ENCODE data around the gene TFPI.
"Not testable (repeated sequence)": the region's sequence is repeated elsewhere in the genome, so short reads cannot be mapped to it uniquely, and the experiment has no call there.

GRCh38 chr2:187535381-187535780 lies 18.9 kb downstream of the TFPI start:
- not testable (repeated sequence) for TF ChIP-seq POLR2AphosphoS5, CTCF, POLR2A, EP300 (IDR thresholded peaks at IDR 0.05)
